ENCODE measurements around the gene ULK4.

GRCh38 chr3:41518626-41519025 lies 443.3 kb downstream of the ULK4 start:
- TF ChIP-seq, protein P1, sequence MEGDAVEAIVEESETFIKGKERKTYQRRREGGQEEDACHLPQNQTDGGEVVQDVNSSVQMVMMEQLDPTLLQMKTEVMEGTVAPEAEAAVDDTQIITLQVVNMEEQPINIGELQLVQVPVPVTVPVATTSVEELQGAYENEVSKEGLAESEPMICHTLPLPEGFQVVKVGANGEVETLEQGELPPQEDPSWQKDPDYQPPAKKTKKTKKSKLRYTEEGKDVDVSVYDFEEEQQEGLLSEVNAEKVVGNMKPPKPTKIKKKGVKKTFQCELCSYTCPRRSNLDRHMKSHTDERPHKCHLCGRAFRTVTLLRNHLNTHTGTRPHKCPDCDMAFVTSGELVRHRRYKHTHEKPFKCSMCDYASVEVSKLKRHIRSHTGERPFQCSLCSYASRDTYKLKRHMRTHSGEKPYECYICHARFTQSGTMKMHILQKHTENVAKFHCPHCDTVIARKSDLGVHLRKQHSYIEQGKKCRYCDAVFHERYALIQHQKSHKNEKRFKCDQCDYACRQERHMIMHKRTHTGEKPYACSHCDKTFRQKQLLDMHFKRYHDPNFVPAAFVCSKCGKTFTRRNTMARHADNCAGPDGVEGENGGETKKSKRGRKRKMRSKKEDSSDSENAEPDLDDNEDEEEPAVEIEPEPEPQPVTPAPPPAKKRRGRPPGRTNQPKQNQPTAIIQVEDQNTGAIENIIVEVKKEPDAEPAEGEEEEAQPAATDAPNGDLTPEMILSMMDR (IDR thresholded peaks at IDR 0.05; ENCODE audit: insufficient read depth, low read length): no peak
- TF ChIP-seq GABPA (IDR thresholded peaks at IDR 0.05; ENCODE audit: low read depth) (no peak), POLR2AphosphoS5 (IDR thresholded peaks at IDR 0.05; ENCODE audit: low read depth) (no peak), REST (IDR thresholded peaks at IDR 0.05; ENCODE audit: insufficient replicate concordance, low read depth) (no peak)
